Lung (tissue), 12 donors: Measurements from ENCODE around the gene ZXDC. TPM values are rescaled to one million over a fixed set of nuclear protein-coding genes. Genes with fewer than 3 reads are reported as not detected.

Experiments used
- ATAC-seq: fragments of 200-7000 bp; cut with Tn5 transposase; one replicate; pipeline ENCODE4 v1.9.1; 2020; ENCODE audit warnings: moderate number of reproducible peaks; ENCODE audit not compliant: insufficient read depth, low FRiP score
- DNase-seq, 3 donors: peaks; one replicate each; pipeline ENCODE4 v3.0.0-alpha.2; 2013 to 2017
- H3K27ac ChIP-seq, 2 donors: one replicate each; pipeline ENCODE4 v1.5.1; 2013; ENCODE audit warnings: mild to moderate bottlenecking in 2 of 2, moderate library complexity in 2 of 2, control low read depth in 1 of 2, inconsistent platforms in 1 of 2, low read depth in 1 of 2, low read length in 1 of 2
- H3K27me3 ChIP-seq, 3 donors: one replicate each; pipeline ENCODE4 v1.5.1; 2013; ENCODE audit warnings: low read length in 2 of 3; ENCODE audit not compliant: control insufficient read depth in 3 of 3, insufficient read depth in 3 of 3
- H3K36me3 ChIP-seq, 4 donors: one replicate each; pipeline ENCODE4 v1.5.1; 2013; ENCODE audit warnings: low read length in 4 of 4, mild to moderate bottlenecking in 1 of 4, moderate library complexity in 1 of 4; ENCODE audit not compliant: control insufficient read depth in 4 of 4, insufficient read depth in 4 of 4
- H3K4me1 ChIP-seq, 5 donors: one replicate each; pipeline ENCODE4 v1.5.1; 2013; ENCODE audit warnings: low read length in 5 of 5, mild to moderate bottlenecking in 2 of 5, moderate library complexity in 1 of 5; ENCODE audit not compliant: control insufficient read depth in 5 of 5, insufficient read depth in 5 of 5
- H3K4me3 ChIP-seq: one replicate; pipeline ENCODE4 v1.5.1; 2013; ENCODE audit warnings: mild to moderate bottlenecking, control low read depth, moderate library complexity
- H3K9ac ChIP-seq, 2 donors: one replicate each; pipeline ENCODE4 v1.5.1; 2013; ENCODE audit warnings: low read length in 2 of 2, control low read depth in 1 of 2; ENCODE audit not compliant: insufficient read depth in 1 of 2
- H3K9me3 ChIP-seq, 4 donors: one replicate each; pipeline ENCODE4 v1.5.1; 2013; ENCODE audit warnings: low read length in 3 of 4, mild to moderate bottlenecking in 1 of 4, moderate library complexity in 1 of 4; ENCODE audit not compliant: control insufficient read depth in 4 of 4, insufficient read depth in 3 of 4
- WGBS, 2 donors: extraction: QIAGEN DNeasy Blood & Tissue Kit; methylation state at CpG; one replicate each; pipeline ENCODE4 v1.1.7; 2013; 5-methylcytosine and 5-hydroxymethylcytosine counted together
- polyA plus RNA-seq, 2 donors: library from polyadenylated mRNA; stranded (reverse); fragments of 200-250 nt; gene quantifications; one replicate each; pipeline ENCODE4 v1.2.1, GENCODE V29; 2013
- total RNA-seq, 2 donors: library from RNA; depleted of rRNA in 1 of 2; stranded (reverse); fragments of >200 nt in 1 of 2; gene quantifications; one replicate each; pipeline ENCODE4 v1.2.1, GENCODE V29; 2014 to 2021
- TF ChIP-seq, protein P1 (sequence below): IDR thresholded peaks from 2 replicates; pipeline ENCODE4 v1.5.1; 2012; ENCODE audit warnings: mild to moderate bottlenecking; ENCODE audit errors: control extremely low read depth, extremely low read depth
- donor health status: control.
- donor health status: control.
- donor health status: Bipolar disorder and iron deficiency.
- donor health status: healthy.
- donor health status: DM: yes; HTN: yes; CAD: no.

Gene ZXDC
- total and polyA plus RNA-seq, 4 donors, result 12.9 to 49.5 (median 29.8) TPM

- peaks cover 3 to 55% (median 7%) of the 10 kb centered on the region in 4 donors for H3K36me3 ChIP-seq
- H3K4me3 ChIP-seq, result no peak overlapping the region
- peak in 1 of 3 donors; percentile 7 for DNase-seq
- H3K9me3 ChIP-seq, result no peaks in the 10 kb centered on the region
- ATAC-seq, result no peak
- TF ChIP-seq, protein P1, sequence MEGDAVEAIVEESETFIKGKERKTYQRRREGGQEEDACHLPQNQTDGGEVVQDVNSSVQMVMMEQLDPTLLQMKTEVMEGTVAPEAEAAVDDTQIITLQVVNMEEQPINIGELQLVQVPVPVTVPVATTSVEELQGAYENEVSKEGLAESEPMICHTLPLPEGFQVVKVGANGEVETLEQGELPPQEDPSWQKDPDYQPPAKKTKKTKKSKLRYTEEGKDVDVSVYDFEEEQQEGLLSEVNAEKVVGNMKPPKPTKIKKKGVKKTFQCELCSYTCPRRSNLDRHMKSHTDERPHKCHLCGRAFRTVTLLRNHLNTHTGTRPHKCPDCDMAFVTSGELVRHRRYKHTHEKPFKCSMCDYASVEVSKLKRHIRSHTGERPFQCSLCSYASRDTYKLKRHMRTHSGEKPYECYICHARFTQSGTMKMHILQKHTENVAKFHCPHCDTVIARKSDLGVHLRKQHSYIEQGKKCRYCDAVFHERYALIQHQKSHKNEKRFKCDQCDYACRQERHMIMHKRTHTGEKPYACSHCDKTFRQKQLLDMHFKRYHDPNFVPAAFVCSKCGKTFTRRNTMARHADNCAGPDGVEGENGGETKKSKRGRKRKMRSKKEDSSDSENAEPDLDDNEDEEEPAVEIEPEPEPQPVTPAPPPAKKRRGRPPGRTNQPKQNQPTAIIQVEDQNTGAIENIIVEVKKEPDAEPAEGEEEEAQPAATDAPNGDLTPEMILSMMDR, result no peak
- peaks cover 0 to 12% (median 0%) of the 10 kb centered on the region in 5 donors for H3K4me1 ChIP-seq
- no peak overlapping the region for H3K27ac ChIP-seq
- no peaks in the 10 kb centered on the region for H3K27me3 ChIP-seq
- no peak overlapping the region for H3K9ac ChIP-seq
- 92 to 93% methylated on average over 8 of the region's 8 CpGs for WGBS, 2 donors
Observed at GRCh38 chr3:126438186-126438585, 37.5 kb downstream of the ZXDC start.

DNA sequence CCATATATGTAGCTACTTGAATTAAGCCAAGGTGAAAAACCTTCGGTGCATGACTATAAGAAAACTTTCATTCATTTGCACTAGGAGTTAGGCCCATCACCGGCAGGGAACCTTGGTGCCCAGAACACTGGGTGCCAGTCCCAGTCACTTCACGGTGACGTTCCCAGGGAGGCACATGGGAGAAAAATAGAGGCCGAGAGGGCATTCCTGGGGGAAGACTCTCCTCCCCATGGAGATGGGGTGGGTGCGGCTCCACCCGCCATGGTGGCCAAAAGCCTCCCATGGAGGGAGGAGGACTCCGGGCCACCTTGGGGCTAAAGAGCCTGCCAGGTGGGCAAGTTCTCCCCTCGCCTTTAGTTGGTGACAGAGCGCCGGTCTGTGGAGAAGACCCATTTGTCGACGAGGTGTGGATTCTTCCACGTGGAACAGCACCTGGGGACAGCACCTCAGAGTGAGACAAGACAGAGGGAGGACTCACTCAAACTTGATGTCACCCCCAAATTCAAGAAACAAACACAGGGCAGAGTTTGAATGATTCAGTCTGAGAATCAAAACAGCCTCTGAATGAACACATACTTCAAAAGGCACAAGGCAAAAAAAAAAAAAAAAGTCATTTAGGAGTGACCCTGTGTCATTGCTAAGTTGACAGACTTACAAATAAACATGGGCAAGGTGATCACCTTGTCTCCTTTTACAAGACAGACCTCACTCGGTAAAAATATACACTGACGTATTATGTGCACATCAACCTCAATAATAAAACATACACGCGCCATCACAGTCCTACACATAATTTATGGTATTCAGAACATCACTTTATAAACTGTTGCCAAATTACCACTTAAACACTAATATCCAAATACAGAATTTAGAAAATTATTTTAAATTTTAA is 38.6 kb downstream of the ZXDC start:
- H3K36me3 ChIP-seq, result peaks cover 3 to 57% (median 7%) of the 10 kb centered on the region in 4 donors
- 95 to 96% methylated on average over 18 of the region's 18 CpGs for WGBS, 2 donors

DNA sequence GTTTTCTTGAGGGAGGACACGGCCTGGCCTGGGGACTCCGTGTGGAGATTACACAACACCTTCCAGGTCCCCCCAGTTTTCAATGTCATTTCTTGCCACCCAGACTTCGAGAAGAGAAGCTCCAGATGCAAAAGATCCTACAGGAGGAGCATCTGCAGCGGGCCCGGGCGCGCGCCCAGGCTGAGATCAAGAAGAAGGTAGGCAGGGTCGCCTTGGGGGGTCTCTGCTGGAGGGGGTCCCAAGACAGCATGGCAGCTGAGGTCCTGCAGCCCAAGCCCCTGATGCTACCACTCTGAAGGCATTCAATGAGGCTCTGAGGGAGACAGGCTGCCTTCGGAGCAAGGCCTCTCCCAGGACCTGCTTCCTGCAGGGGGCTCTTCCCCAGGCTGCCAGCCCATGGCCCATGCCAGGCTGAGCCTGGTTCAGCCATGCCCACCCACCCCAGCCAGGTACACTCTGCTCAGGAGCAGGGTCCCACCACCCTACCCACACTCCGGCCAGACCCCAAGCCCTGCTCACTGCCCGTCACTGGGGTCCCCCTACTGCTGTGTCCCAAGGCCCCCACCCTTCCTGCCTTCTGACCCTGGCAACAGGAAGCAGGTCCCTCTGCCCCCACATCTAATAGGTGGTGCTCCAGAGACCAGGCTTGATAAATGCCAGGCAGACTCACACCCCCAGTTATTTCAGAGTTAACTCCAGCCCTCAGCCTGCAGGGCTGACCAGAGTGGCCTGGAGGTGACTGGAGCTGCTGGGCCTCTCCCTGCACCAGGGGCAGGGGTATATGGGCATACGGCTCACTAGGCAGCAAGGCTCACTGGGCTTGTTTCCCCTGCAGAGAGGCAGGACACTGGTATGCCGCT is 40.0 kb downstream of the ZXDC start:
- H3K27me3 ChIP-seq, result no peaks in the 10 kb centered on the region
- peaks cover 0 to 2% (median 0%) of the 10 kb centered on the region in 4 donors for H3K9me3 ChIP-seq
- no peak overlapping the region for H3K4me3 ChIP-seq
- H3K27ac ChIP-seq, result no peak overlapping the region
- ATAC-seq (no peak), DNase-seq (no peak)
- TF ChIP-seq, protein P1, result no peak
- no peak overlapping the region for H3K9ac ChIP-seq
- 90 to 96% methylated on average over 14 of the region's 14 CpGs for WGBS, 2 donors
- H3K36me3 ChIP-seq, result peaks cover 3 to 47% (median 7%) of the 10 kb centered on the region in 4 donors
- H3K4me1 ChIP-seq, result no peaks in the 10 kb centered on the region

More for the DNA sequence above, 38.6 kb downstream of the ZXDC start:
- no peak for DNase-seq
- no peak for ATAC-seq
- Histone ChIP-seq H3K9ac (no peak overlapping the region), H3K27ac (no peak overlapping the region), H3K4me1 (peaks cover 0 to 8% (median 0%) of the 10 kb centered on the region in 5 donors), H3K4me3 (no peak overlapping the region), H3K9me3 (no peaks in the 10 kb centered on the region), H3K27me3 (no peaks in the 10 kb centered on the region)
- TF ChIP-seq, protein P1, result no peak
